ENCODE measurements around the gene PSMD6.

The PSMD6 gene

DNA sequence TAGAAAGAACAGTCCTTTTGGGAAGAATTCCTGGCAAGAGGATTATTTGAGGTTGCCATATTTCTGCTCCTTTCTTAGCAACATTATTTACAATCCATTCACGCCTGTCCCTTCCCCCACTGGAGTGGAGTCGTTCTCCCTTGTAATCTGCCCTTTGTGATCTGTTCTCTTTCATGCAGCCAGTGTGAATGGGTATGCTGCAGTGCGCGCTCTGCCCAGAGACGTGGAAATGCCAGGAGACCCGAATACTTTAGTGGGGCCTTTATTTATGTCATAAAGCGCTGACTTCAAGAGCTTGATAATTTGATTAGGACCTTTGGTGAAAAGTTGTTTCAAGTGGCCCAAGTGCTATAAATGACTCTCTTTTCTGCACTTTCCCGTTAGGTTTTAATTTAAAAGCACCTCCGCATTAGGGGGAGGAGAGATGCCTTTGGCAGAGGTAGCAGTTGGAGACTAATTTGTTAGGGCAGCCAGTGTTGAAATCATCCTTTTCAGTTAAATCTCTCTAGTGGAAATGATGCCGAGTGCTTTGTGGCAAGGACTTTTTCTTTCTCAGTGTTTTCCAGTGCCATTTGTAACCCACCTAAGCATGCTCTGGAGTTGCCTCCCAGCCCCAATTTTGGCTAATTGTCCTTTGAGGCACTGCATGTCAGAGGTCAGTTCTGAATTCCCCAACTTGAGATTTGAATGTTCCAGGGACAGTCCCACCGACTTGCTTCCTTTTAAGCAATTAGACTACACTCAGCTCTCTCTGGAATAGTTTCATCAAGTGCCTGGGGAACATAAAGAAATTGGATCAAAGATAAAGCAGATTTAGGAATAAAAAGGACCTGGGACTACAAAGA is 52.4 kb downstream of the PSMD6 start:
- TF ChIP-seq ZNF274 (IDR thresholded peaks at IDR 0.05; ENCODE audit: low read depth, low read length): no peak
- H3K4me3 ChIP-seq (ENCODE audit: low read length): no peak overlapping the region

- TF ChIP-seq ZNF274 (IDR thresholded peaks at IDR 0.05; ENCODE audit: low read depth, low read length): no peak
- no peak overlapping the region for H3K4me3 ChIP-seq (ENCODE audit: low read length)
These were observed 53.4 kb downstream of the PSMD6 start for GRCh38 chr3:63969876-63970275.

- no peak for TF ChIP-seq ZNF274 (IDR thresholded peaks at IDR 0.05; ENCODE audit: low read depth, low read length)
- peak overlapping the region; percentile 53; the same call in 1 of the 2 replicates for H3K4me3 ChIP-seq (ENCODE audit: low read length)
These were observed 54.5 kb downstream of the PSMD6 start for GRCh38 chr3:63968612-63969350.

DNA sequence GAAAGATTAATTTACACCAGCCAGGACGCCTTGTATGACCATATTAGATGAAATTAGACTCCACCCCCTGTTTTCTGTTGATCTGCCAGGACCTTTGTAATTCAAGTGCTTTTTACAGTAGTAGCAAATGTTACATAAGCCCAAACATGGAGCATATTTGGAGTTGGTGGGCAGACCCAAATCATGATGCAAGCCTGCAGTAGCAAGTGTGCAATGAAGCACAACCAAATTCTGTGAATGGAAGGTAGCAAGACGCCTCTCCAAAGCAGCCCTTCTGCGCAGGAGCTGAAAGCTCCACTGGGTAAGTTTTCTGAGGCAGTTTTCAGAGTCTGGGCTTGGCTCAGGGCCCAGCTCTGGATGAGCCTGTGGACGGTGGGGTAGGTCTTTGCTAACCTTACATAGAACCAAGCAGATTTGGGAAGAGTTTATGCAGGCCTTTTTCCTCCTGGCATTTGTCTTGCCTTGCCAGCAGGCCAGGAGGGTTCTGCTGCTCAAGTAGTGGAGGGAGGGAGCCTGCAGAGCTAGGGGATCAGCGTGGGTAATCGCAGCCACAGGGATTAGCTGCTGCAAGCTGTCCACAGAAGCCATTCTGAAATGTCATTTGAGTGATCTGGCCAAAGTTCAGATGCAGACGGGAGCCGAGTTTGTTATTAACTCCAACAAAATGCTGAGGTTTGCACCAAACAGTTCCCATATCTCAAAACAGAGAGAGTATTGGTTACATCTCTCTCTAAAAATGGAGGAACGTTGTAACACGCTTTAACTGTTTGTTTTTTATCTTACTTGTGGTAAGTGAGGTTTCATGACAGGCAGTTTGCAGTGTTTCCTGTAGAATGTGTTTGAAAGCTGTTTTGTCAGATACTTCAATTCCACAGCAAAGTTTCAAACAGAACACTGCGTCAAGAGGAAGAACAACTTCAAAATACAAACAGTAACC is 55.4 kb downstream of the PSMD6 start:
- no peak for TF ChIP-seq ZNF274 (IDR thresholded peaks at IDR 0.05; ENCODE audit: low read depth, low read length)
- H3K4me3 ChIP-seq (ENCODE audit: low read length): peak overlapping the region; percentile 41; the same call in 1 of the 2 replicates

DNA sequence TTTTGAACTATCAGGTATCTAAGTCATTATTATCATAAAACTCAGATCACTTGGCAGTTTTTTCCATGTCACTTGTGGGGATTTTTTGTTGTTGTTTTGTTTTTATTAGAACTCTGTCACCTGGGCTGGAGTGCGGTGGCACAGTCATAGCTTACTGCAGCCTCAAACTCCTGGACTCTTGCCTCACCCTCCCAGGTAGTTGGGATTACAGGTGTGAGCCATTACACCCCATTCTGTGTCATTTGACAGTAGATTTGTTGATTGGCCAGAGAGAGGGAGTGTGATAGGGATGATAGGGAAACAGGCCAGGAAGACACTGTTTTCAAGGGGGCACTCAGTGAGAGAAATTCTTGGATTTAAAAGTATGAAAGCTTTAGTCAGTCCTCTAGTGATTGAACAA is 56.4 kb downstream of the PSMD6 start:
- H3K4me3 ChIP-seq (ENCODE audit: low read length): no peak overlapping the region
- no peak for TF ChIP-seq ZNF274 (IDR thresholded peaks at IDR 0.05; ENCODE audit: low read depth, low read length)

DNA sequence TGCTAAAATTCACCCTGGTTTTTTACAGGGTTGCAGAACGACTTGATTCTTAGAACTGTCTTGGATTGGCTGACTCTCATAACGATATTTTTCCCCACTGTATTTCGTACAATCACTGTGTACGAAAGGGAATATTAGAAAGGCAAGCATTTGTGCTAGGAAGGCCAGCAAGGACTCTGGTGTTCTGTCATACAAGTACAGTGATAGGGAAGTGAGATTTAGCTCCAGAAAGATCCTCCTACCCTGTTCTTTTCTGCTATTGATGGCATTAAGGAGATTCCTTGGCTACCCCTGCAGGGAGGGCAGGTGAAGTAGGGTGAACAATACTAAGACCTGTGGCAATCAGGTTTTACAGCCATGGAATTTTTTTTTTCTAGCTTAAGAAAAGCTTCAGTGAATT is 57.3 kb downstream of the PSMD6 start:
- TF ChIP-seq ZNF274 (IDR thresholded peaks at IDR 0.05; ENCODE audit: low read depth, low read length): no peak
- no peak overlapping the region for H3K4me3 ChIP-seq (ENCODE audit: low read length)

DNA sequence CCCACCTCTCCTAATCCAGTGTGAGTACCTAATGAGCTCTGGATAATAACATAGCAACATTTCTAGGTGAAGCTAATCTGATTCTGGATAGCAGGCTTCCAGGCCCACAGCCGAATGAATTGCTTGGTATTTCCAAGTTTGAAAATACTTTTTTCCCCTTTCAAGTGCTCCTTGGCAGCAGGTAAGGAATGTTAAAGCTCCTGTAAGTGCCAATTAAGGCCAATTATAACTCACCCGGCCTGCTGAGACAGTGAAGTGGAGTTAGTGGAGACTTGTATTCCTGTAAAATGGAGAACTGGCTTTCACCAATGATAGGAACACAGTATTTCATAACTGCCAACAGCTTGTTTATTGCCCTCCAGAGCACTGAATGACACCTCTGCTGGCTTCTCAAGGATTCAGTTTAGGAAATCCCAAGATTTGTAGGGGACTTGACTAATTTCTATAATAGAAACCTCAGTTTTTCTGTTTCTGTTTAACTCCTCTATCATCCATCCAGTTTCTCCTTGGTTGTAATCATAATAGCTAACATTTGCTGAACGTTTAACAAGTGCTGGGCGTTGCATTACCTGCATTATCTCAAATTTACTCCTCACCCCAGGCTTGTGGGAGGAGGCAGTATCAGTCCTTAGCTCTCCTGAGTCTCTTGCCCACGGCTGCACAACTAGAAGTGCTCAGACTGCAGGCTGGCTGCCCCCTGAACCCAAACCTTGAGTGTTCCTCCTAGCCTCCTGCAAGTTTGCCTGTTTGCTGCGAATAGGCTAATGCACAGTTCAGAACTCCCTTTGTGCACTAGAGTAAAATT is 58.4 kb downstream of the PSMD6 start:
- TF ChIP-seq ZNF274 (IDR thresholded peaks at IDR 0.05; ENCODE audit: low read depth, low read length): no peak
- H3K4me3 ChIP-seq (ENCODE audit: low read length): no peak overlapping the region

DNA sequence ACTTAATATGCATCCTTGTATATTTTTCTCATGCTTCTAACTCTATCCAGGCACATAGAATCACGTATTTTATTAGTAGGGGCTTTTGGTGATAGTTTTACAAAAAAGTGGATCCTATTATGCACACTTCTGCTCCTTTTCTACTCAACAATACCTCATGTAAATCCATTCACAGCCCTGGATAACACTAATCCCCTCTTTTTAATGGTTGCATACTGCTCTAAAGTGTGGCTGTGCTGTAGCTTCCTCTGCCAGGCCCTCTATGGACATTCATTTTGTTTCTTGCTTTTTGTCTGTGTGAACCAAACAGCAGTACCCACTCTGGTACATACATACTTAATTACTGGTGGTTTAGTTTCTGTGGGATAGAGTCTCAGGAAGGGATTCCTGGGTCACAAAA is 59.8 kb downstream of the PSMD6 start:
- no peak overlapping the region for H3K4me3 ChIP-seq (ENCODE audit: low read length)
- TF ChIP-seq ZNF274 (IDR thresholded peaks at IDR 0.05; ENCODE audit: low read depth, low read length): no peak

DNA sequence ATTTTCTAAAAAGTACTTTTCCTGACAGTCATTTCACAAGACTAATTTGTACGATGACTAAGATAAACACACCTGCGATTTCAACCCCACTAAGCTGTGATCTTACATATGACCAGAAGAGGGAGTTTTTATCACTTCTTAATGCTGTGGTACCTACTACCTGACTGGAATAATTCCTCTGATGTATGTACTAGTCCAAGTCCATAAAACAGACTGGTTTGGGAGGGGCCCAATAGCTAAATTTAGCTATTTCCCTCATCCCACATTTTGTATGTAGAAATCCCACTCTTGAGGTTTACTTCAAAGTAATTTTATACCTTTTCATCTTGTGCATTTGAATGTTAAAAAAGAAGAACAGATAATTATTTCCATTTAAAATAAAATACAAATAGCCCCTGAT is 61.4 kb downstream of the PSMD6 start:
- H3K4me3 ChIP-seq (ENCODE audit: low read length): no peak overlapping the region
- TF ChIP-seq ZNF274 (IDR thresholded peaks at IDR 0.05; ENCODE audit: low read depth, low read length): no peak
